Epidermal melanocyte (primary cell): Measurements from ENCODE around the gene PIBF1.
"Not testable (repeated sequence)": the region's sequence is repeated elsewhere in the genome, so short reads cannot be mapped to it uniquely, and the experiment has no call there.

Experiments
- DNase-seq: peaks from one replicate; pipeline ENCODE4 v3.0.0; 2011; ENCODE audit warnings: low spot score; ENCODE audit not compliant: insufficient read length

Gene PIBF1

GRCh38 chr13:72911981-72912380 is 130.0 kb downstream of the PIBF1 start:
- DNase-seq: no peak

GRCh38 chr13:72920097-72920496 is 138.2 kb downstream of the PIBF1 start:
- no peak for DNase-seq

- DNase-seq: no peak
These were observed 149.4 kb downstream of the PIBF1 start for GRCh38 chr13:72931311-72931710.

GRCh38 chr13:72932250-72932649 is 150.3 kb downstream of the PIBF1 start:
- no peak for DNase-seq

- not testable (repeated sequence) for DNase-seq
These were observed 164.3 kb downstream of the PIBF1 start for GRCh38 chr13:72946267-72946666.

GRCh38 chr13:72952529-72953141 is 170.7 kb downstream of the PIBF1 start:
- DNase-seq: no peak

DNA sequence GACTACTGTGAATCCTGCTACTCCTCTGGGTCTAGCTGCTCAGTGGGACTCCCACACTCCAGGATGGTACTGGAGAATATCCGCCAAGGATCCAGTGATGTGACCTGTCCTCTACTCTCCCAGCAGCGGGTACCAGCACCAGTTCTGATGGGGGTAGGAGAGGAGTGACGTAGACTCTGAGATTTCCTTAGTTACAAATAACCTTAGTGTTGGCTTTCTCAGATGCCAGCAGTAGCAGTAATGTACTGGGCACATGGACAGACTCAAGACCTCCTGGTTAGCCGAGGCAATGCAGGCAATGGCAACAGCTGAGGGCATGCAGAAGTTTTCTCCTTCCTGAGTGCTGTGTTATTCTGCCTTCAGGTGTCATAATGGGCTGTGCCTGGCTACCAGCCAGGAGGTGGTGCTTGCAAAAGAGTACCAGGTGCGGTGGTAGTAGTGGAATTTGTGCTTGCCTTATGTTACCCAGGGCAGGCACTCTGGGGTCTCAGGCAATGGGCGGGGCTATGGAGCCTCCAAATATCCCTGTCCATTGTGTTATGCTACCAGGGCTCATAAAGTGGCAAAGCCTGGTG is 171.5 kb downstream of the PIBF1 start:
- DNase-seq: no peak

- DNase-seq: no peak
These were observed 177.7 kb downstream of the PIBF1 start for GRCh38 chr13:72959643-72960042.

DNA sequence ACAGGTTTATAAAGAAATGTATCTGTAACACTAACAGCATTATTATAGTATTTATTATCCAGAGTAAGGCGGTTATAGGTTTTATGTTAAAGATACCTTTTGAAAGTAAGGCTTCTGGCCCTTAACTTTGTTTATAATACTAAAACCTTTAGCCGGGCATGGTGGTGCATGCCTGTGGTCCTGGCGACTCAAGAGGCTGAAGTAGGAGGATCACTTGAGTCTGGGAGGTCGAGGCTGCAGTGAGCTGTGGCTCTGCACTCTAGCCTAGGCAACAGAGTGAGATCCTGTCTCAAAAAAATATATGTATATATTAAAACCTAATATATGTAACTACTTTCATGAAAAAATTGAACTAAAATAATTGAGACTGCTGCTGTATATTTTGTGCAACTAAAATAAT is 178.2 kb downstream of the PIBF1 start:
- DNase-seq: no peak

- DNase-seq: no peak
These were observed 178.6 kb downstream of the PIBF1 start for GRCh38 chr13:72960541-72960940.

- DNase-seq: no peak
These were observed 181.8 kb downstream of the PIBF1 start for GRCh38 chr13:72963762-72964161.

GRCh38 chr13:72970301-72970880 is 188.5 kb downstream of the PIBF1 start:
- DNase-seq: no peak

GRCh38 chr13:72970956-72971355 is 189.0 kb downstream of the PIBF1 start:
- no peak for DNase-seq

DNA sequence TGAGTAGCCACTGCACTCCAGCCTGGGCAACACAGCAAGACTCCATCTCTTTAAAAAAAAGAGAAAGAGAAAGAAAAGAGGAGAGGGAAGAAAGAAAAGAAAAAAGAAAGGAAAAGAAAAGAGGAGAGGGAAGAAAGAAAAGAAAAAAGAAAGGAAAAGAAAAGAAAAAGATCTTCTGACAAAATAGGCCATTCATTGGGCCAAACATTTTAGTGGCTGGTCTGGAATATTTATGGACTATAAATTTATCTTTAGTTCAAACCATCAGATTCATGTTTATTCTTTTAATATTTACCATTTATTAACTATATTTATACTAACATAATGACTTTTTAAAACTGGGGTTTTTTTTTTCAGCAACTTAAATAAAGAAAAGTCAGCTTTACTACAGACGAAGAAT is 191.3 kb downstream of the PIBF1 start:
- DNase-seq: no peak

DNA sequence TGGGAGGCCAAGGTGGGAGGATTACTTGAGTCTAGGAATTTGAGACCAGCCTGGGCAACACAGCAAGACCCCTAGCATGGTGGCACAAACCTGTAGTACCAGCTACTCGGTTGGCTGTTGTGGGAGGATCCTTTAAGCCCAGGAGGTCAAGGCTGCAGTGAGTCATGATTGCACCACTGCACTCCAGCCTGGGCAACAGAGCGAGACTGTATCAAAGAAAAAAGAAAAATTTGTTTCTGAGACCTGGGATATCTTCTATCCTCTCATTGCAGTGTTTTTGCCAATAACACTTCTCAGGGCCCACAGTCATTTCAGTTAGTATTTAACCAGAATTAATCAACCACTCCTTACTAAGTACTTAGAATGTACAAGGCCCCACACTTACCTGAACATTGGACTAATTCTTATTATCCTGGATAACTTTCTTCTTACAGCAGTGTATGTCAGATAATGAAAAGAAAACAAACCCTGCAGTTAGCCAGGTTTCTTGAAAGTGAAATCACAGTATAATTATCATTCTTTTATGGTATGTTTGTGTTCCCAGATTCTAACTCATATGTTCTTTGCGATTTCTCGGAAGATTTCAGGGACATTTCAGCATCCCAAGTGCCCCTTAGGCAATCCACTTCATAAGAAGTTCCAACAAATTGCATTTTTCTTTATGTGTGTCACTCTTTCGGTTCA is 201.3 kb downstream of the PIBF1 start:
- DNase-seq: no peak

- DNase-seq: no peak
These were observed 203.7 kb downstream of the PIBF1 start for GRCh38 chr13:72985610-72986009.

DNA sequence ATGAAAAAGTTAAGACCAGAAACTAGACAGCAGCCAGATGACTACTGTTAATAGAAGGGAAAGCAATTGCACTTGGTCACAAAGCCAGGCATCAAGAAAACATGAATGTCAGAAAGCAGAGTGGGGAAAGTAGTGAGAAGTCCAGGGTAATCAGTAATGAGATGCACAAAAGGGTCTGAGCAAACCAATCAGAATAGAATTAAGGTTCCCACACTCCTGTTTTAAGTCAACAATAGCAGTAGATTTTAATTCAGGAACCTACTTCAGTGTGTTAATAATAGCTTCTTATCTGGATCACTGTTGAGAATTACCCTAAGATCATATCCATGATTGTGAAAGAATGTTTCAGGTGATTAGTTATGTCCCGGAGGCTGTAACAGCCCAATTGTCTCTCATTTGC is 204.3 kb downstream of the PIBF1 start:
- DNase-seq: no peak

DNA sequence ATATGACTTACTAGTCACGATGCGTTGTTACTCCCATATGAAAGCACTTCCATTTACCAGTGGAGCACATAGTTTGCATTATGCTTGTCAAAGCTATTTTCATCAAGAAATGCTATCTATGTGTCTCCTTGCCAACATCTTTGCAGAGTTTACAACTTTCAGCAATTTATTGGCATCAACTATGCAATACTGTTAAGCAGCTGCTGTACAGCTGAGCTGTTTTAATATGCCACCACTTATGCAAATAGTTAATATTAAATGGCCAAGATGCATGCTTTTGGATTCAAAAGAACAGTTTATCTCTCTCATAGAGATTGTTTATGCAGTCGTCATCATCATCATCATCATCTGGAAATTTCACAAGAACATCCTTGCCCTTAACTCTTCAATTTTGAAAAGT is 209.0 kb downstream of the PIBF1 start:
- DNase-seq: no peak

DNA sequence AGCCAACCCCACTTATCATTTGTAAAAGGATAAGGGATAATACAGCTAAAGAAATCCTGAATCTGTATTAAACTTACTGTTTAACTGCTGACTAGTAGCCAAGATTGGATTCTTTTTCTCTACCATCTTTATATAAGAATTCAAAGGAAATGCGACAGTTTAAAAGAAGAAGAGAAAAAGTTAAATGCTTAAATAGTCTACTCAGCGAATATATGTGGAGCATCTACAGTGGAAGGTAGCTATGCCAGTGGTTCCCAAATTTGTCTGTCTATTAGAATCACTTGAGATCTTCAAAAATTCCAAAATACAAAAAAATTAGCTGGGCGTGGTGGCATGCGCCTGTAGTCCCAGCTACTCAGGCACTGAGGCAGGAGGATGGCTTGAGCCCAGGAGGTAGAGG is 216.1 kb downstream of the PIBF1 start:
- no peak for DNase-seq

- DNase-seq: no peak
These were observed 218.2 kb downstream of the PIBF1 start for GRCh38 chr13:73000027-73000674.

DNA sequence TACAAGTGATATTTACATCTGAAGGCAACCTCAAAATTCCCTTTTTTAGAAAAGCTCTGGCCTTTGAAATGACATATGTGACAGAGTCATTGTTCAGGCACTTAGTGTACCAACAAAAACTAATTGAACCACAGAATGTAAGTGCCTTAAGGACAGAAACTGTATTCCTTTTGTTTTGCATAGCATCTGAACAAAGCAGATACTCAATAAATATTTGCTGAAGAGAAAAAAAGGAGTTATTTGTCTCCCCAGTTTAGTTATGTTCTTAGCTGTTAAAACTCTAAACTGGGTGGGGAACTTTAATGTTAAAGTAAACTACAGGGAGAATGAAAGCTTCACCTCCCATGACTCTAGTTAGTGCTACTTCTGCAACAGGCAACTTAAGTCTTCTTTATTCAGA is 220.0 kb downstream of the PIBF1 start:
- no peak for DNase-seq

DNA sequence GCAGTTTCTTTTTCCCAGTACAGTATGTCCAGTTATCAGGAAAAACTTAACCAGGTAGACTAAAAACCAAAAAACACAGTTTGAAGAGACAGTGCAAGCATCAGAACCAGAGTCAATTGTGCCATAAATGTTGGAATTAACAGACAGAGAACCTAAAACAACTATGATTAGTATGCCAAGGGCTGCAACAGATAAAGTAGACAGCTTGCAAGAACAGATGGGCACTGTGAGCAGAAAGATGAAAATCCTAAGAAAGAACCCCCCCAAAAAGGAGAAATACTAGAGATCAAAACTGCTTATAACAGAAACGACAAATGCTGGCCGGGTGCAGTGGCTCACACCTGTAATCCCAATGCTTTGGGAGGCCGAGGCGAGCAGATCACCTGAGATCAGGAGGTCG is 229.8 kb downstream of the PIBF1 start:
- DNase-seq: no peak
